A673 (cell line): ENCODE measurements around the gene TMEM229B. TPM values are rescaled to one million over a fixed set of nuclear protein-coding genes. Genes with fewer than 3 reads are reported as not detected.

Source experiments
- BruUV-seq: library from RNA; stranded (reverse); fragments of 400-500 nt; replicated peaks from 2 replicates; lab custom pipeline; 2021; lab: Mats Ljungman, UMichigan
- CTCF ChIA-PET: fragments of 300-600 bp; sonication (Branson Sonifier 250); formaldehyde crosslinking; loops from one replicate; lab custom pipeline; 2022; ENCODE audit warnings: antibody characterized with exemption; lab: Charles Lee
- POLR2A ChIA-PET: fragments of 300-600 bp; sonication (Branson Sonifier 250); formaldehyde crosslinking; loops from one replicate; lab custom pipeline; 2022; ENCODE audit warnings: antibody characterized with exemption; ENCODE audit not compliant: low non-redundant PET; lab: Charles Lee
- DNase-seq: peaks from one replicate; pipeline ENCODE4 v3.0.0-alpha.2; 2015; ENCODE audit warnings: low spot score
- H3K27ac ChIP-seq: fragments of 200-600 bp; sonication (generic); 2 replicates; pipeline ENCODE4 v1.5.1; 2016; ENCODE audit warnings: mixed run types, low read depth, mild to moderate bottlenecking, mixed read lengths, antibody characterized with exemption, low read length; ENCODE audit not compliant: poor library complexity, severe bottlenecking
- H3K27me3 ChIP-seq: fragments of 200-600 bp; sonication (generic); replicated peaks from 2 replicates; pipeline ENCODE4 v1.6.1; 2017; ENCODE audit warnings: mixed run types, low read depth, mild to moderate bottlenecking, mixed read lengths, antibody characterized with exemption, low read length; ENCODE audit not compliant: insufficient read depth, poor library complexity
- H3K36me3 ChIP-seq: fragments of 200-600 bp; sonication (generic); 2 replicates; pipeline ENCODE4 v1.6.1; 2016; ENCODE audit warnings: mixed run types, mild to moderate bottlenecking, mixed read lengths, antibody characterized with exemption, low read length; ENCODE audit not compliant: insufficient read depth, poor library complexity, severe bottlenecking
- H3K4me1 ChIP-seq: fragments of 200-600 bp; sonication (generic); 2 replicates; pipeline ENCODE4 v1.6.1; 2017; ENCODE audit warnings: mixed run types, mild to moderate bottlenecking, mixed read lengths, antibody characterized with exemption, low read length; ENCODE audit not compliant: insufficient read depth, poor library complexity, severe bottlenecking
- H3K4me3 ChIP-seq: fragments of 200-600 bp; sonication (generic); 2 replicates; pipeline ENCODE4 v1.5.1; 2016; ENCODE audit warnings: low read depth, mixed run types, mild to moderate bottlenecking, mixed read lengths, low read length; ENCODE audit not compliant: poor library complexity, severe bottlenecking
- H3K9me3 ChIP-seq: fragments of 200-600 bp; sonication (generic); 2 replicates; pipeline ENCODE4 v1.6.1; 2016; ENCODE audit warnings: mixed run types, low read depth, mild to moderate bottlenecking, mixed read lengths, antibody characterized with exemption, low read length; ENCODE audit not compliant: poor library complexity, severe bottlenecking
- EZH2 ChIP-seq: fragments of 200-600 bp; sonication (generic); IDR thresholded peaks from 2 replicates; pipeline ENCODE4 v1.6.1; 2017; ENCODE audit warnings: borderline replicate concordance, low read depth, mild to moderate bottlenecking, mixed read lengths, antibody characterized with exemption, low read length; ENCODE audit not compliant: poor library complexity, severe bottlenecking
- intact Hi-C: fragments of 100-400 bp; cut with micrococcal nuclease; formaldehyde crosslinking; loops from one replicate; pipeline ENCODE4 v1.10.0; 2022; ENCODE audit not compliant: unreplicated experiment
- total RNA-seq: library from RNA; stranded (reverse); gene quantifications from 2 replicates; pipeline ENCODE4 v1.2.3, GENCODE V29; 2021
- TF ChIP-seq, protein P1 (sequence below): fragments of 300-800, 200-600 bp; sonication (generic); conservative IDR thresholded peaks from 2 replicates; pipeline ENCODE4 v1.5.1; 2017; ENCODE audit warnings: low read depth, mild to moderate bottlenecking, antibody characterized with exemption, low read length, moderate library complexity, mixed read lengths

The TMEM229B gene
- total RNA-seq, 1 experiment from 2014 or later: not detected

DNA sequence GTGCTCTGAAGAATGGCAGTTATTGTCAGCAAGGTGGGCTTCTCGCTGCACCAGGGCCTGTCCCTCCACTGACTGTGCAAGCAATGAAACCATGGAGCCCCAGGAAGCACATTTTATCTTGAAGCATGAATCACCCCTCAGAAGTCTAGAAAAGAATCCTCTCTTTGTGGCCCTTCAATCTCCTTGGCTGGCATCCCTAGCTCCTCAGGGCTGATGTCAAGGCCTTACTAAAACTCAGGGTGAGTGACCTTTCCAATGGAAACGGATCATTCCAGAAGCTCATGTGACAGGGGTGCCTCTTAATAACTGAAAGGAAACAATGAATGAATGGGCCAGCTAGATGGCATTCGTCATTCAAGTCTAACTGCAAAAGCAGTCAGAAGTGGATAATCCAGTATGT is 22.3 kb upstream of the TMEM229B start:
- intact Hi-C loops: no loop called here
- Histone ChIP-seq H3K9me3 (no peaks in the 10 kb centered on the region), H3K36me3 (no peaks in the 10 kb centered on the region), H3K27ac (no peak overlapping the region), H3K27me3 (no peaks in the 10 kb centered on the region), H3K4me1 (no peaks in the 10 kb centered on the region), H3K4me3 (no peak overlapping the region)
- ChIA-PET CTCF (no interaction called here), POLR2A (no interaction called here)
- no TSS peak for BruUV-seq
- DNase-seq: no peak
- TF ChIP-seq EZH2: no peak
- TF ChIP-seq, protein P1, sequence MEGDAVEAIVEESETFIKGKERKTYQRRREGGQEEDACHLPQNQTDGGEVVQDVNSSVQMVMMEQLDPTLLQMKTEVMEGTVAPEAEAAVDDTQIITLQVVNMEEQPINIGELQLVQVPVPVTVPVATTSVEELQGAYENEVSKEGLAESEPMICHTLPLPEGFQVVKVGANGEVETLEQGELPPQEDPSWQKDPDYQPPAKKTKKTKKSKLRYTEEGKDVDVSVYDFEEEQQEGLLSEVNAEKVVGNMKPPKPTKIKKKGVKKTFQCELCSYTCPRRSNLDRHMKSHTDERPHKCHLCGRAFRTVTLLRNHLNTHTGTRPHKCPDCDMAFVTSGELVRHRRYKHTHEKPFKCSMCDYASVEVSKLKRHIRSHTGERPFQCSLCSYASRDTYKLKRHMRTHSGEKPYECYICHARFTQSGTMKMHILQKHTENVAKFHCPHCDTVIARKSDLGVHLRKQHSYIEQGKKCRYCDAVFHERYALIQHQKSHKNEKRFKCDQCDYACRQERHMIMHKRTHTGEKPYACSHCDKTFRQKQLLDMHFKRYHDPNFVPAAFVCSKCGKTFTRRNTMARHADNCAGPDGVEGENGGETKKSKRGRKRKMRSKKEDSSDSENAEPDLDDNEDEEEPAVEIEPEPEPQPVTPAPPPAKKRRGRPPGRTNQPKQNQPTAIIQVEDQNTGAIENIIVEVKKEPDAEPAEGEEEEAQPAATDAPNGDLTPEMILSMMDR: no peak

DNA sequence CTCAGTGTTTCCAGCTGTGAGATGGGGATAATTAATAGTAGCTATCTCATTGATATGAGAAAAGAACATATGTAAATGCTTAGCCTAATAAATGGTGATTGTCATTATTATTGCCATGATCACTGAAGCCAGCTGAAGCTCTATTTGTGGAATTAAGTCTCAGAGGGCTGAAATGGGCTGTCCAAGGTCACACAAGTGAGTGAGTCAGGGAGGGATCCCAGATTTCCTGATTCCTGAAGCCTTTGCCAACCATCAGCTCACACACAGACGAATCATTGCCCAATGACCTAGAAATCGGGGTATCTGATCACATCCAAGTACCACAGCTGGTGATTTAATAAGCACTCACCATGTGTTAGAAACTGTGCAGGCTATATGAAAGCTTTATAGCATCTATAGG is 21.6 kb upstream of the TMEM229B start:
- POLR2A ChIA-PET: no interaction called here
- H3K4me3 ChIP-seq: no peak overlapping the region
- H3K36me3 ChIP-seq: no peaks in the 10 kb centered on the region
- TF ChIP-seq, protein P1: no peak
- TF ChIP-seq EZH2: no peak
- H3K4me1 ChIP-seq: no peaks in the 10 kb centered on the region
- H3K9me3 ChIP-seq: no peaks in the 10 kb centered on the region
- CTCF ChIA-PET: no interaction called here
- intact Hi-C loops: no loop called here
- no peak overlapping the region for H3K27ac ChIP-seq
- H3K27me3 ChIP-seq: no peaks in the 10 kb centered on the region
- no TSS peak for BruUV-seq
- no peak for DNase-seq

DNA sequence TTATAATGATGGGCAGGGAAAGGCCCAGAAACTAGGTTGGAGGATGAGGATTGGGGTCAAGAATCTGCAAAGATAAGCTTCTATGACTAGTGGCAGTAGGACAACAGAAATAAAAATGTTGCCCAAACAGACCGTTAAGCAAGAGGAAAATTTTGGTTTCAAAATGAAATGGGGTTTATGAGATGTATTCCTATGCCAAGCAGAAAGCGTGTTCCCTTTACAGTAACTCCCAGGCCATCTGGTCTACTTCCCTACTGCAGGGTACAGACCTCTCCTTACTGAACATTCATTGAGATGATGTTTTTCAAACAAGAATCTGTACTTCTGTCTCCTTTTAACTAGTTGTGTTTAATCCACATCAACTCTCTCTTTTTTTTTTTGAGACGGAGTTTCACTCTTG is 20.4 kb upstream of the TMEM229B start:
- no peaks in the 10 kb centered on the region for H3K9me3 ChIP-seq
- CTCF ChIA-PET: interaction anchor here (0.7 to 1.2 kb wide), 2 partner anchors 16 to 18 kb away, joined by 5 to 11 read pairs; no protein-coding TSS in a partner anchor
- no peak for TF ChIP-seq EZH2
- TF ChIP-seq, protein P1: no peak
- no peak overlapping the region for H3K4me3 ChIP-seq
- DNase-seq: no peak
- POLR2A ChIA-PET: no interaction called here
- no peak overlapping the region for H3K27ac ChIP-seq
- no TSS peak for BruUV-seq
- no peaks in the 10 kb centered on the region for H3K36me3 ChIP-seq
- H3K27me3 ChIP-seq: no peaks in the 10 kb centered on the region
- intact Hi-C loops: no loop called here
- no peaks in the 10 kb centered on the region for H3K4me1 ChIP-seq
